Hepatic stellate cell (primary cell): Measurements from ENCODE around the gene ADAM12.
"Not testable (repeated sequence)": the region's sequence is repeated elsewhere in the genome, so short reads cannot be mapped to it uniquely, and the experiment has no call there.

ENCODE experiments used
- DNase-seq: peaks from one replicate; pipeline ENCODE4 v3.0.0; 2011; ENCODE audit warnings: low spot score

Gene ADAM12

DNA sequence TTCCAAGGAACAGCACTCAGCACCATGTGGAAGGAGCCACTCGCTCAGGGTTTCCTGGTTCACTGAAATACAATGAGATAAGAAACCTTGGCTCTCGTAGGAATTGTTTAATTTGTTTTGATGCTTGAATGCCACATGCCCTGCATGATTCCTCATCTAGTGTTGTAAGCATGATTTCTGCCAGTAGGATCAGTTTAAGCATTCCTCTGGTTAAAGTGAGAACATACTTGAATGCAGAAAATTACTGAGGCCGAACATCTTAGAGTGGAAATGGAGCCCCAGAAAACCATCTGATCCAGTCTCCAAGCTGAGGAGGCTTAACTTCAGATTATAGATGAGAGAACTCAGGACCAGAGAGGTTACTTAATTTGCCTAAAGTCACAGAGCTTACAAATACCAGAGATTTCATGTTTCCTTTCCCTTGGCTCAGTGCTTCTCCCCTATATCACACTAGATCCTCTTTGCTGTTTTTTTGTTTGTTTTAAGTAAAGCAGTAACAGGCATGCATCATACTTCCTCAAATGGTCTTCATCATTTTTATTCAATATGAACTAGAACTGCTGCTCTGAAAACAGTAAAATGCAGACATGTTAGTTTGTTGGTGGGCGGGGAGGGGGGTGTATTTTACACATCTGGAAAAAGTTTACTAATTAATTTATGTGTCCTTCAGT is 125.1 kb downstream of the ADAM12 start:
- no peak for DNase-seq

DNA sequence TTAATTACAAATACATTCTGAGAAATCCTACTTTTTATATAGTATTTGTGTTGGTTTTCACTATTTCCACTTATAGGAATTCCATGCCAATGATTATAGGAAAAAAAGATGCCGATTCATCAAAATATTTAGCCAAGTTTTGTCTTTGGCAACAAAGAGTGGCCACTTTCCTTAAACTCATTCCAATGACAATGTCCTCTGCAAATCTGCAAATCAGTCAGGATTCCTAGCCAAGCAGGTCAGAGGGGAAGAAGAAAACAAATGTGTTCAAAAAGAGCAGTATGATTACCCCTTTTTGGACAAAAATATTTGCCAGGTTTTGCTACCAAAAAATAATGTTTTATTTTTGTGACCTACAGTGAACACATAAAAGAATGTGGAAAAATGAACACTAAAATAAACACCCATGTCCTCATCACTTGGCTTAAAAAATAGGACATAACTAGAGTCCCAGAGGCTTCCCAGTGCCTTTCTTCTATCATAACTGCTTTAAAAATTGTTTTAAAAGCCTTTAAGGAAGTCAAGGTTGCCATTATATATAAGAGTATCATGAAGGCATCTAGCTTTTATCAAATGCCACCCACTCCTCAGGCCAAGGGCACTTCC is 125.9 kb downstream of the ADAM12 start:
- DNase-seq: no peak

- no peak for DNase-seq
Observed at GRCh38 chr10:126259760-126260479, 128.4 kb downstream of the ADAM12 start.

GRCh38 chr10:126256864-126257263 is 131.4 kb downstream of the ADAM12 start:
- no peak for DNase-seq

GRCh38 chr10:126255313-126255712 is 133.0 kb downstream of the ADAM12 start:
- DNase-seq: no peak

- DNase-seq: no peak
Observed at GRCh38 chr10:126253611-126253998, 134.7 kb downstream of the ADAM12 start.

DNA sequence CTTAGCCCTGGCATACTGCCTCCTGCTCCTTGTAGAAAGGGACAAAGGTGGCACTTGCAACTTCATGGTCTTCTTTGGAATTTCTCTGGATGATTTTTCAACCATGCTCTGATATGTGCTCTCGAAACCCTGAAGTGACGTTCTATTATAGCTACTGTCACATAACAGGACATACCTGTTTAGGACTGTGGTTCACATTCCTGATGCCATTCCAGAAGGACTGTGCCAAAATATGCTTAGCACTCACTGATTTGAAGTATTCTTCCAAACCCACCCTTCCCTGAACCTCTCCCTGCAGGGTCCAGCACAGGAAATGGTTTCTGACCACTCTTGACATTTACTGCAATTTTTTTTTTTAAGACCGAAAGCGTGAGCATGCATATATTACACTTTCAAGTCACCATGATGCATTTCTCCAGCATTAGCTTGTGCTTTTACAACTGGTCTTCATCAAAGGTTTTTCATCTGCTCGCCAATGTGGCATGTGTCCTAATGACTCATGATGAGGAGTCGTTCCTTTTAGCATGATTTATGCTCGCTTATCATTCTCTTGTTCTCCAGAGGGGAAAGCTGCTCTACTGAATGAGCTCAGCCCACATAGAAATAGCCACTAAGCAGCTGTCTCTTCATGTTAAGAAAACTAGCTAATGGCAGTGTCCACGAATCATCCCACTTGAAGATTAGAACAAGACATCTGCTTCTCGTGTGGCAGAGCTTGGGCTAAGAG is 135.2 kb downstream of the ADAM12 start:
- DNase-seq: peak; percentile 86

DNA sequence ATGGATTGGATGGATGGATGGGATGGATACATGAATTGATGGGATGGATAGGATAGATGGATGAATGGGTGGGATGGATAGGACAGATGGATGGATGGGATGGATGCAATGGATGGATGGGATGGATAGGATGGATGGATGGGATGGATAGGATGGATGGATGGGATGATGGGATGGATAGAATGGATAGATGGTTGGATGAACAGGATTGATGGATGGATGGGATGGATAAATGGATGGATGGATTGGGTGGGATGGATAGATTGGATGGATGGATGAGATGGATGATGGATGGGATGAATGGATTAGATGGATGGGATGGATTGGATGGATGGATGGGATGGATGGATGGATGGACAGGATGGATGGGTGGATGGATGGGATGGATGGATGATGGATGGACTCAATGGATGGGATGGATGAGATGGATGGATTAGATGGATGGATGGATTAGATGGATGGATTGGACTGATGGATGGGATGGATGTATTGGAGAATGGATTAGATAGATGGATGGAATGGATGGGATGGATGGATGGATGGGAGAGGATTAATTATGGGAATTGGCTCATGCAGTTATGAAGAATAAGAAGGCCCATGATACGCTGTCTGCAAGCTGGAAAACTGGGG is 136.4 kb downstream of the ADAM12 start:
- no peak for DNase-seq

GRCh38 chr10:126250527-126251310 is 137.6 kb downstream of the ADAM12 start:
- no peak for DNase-seq

- no peak for DNase-seq
Observed at GRCh38 chr10:126250045-126250444, 138.2 kb downstream of the ADAM12 start.

GRCh38 chr10:126247446-126247975 is 140.8 kb downstream of the ADAM12 start:
- DNase-seq: peak; percentile 95

DNA sequence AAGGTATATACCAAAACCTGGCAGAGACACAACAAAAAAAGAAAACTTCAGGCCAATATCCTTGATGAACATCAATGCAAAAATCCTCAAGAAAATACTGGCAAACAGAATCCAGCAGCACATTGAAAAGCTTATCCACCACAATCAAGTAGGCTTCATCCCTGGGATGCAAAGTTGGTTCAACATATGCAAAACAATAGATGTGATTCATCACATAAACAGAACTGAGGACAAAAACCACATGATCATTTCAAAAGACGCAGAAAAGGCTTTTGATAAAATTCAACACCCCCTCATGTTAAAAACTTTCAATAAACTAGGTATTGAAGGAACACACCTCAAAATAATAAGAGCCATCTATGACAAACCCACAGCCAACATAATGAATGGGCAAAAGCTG is 141.9 kb downstream of the ADAM12 start:
- DNase-seq: not testable (repeated sequence)

DNA sequence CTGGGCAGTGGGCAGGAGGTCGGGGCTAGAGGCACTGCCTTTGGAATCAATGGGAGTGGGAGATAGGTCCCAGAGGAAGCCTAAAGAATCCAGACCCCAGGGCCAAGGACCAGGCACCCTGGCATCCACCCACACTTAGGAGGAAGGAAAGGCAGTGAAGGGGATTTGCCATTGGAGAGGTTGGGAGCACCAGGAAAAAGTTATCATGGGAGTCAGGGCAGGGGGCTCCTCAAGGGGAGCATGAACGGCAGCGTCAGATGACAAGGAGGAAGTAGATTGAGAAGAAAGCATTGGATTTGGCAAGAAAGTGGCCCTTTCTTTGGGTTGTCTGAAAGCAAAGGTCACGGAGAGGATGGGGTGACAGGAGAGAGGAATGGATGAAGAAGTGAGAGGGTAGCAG is 142.8 kb downstream of the ADAM12 start:
- DNase-seq: no peak

DNA sequence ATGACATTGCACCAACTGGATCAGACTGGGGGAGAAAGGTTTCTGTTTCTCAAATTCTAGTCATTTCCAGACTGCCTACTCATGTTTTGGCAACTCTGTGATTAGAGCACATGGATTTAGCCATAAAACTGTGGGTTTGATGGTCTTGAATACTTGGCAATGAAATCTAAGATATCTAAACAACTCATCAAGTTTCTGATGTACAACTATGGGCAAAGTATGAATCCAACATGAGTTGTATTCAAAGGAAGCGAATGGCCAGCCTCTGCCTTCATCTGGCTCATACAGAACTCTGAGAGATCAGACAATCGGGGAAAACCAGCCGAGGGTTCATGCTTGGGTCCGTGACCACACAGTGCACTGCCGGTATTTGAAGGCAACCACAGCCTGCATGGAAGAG is 144.3 kb downstream of the ADAM12 start:
- peak; percentile 65 for DNase-seq

DNA sequence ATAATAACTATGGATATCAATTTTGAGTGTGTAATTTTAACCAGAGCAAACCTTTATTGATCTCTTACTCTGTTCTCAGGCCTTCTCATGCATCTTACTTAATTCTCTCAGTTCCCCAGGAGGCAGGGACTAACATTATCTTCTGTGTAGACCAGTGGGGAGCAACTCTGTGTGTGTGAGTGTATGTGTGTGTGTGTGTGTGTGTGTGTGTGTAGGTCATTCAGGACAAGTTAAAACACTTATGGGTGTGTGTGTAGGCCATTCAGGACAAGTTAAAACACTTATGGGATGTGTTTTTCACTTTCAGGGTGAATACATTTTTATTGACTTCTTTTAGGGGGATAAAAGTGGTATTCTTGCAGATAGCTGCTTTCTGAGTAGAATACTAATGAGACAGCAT is 145.0 kb downstream of the ADAM12 start:
- DNase-seq: no peak

DNA sequence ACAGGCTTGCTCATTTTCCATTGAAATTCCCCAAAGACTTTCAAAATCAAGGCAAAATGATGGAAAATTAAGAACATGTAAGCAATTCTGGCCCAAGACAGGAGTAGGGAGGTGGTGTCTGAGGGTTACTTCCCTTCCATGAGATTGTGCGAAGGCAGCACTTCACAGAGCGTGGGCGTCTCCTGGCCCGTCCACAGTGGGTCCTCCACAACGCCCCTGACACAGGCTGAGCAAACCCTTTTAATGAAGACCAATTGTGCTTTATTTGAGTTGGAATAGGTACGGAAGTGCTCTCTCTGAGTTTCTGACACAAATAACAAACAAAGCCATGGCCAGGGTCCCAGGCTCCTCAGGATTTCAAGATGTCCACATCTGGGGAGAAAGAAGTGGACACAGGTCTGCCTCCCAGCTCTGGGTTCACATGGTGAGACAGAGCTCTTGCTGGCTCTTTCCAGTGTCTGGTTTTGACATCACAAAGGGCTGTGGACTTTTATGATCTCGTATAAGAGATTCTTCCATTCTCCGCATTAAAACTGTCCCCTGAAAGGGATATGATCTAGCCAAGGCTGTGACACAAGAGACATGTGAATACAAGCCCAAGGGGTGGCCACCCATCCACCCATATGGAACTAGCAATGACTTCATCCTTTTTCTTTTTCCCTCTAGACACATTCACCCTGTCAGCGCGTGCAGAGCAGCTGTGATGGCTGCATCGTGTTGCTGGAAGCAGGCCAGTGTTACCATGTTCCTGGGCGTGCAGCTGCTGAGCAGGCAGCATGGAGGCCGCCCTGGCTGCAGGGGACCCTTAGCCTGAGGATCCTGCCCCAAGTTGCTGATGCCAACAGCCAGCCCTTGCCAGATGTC is 145.6 kb downstream of the ADAM12 start:
- DNase-seq: peak; percentile 35

DNA sequence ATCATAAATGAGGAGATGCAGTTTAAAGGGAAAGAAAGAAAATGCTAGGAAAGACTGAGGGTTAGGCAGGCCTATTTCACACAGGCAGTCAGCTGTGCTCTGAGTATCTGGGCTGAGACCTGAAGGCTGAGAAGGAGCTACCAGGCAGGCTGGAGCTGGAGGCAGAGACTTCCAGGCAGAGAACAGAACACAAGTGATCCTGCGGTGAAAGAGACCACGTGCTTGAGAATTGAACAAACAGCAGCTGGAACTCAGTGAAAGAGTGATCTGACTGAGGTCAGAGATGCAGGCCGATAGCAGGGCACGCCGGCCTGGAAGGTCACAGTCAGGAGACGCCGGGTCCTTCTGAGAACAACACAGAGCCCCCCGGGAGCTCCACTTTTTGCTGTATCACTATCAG is 147.8 kb downstream of the ADAM12 start:
- DNase-seq: no peak

DNA sequence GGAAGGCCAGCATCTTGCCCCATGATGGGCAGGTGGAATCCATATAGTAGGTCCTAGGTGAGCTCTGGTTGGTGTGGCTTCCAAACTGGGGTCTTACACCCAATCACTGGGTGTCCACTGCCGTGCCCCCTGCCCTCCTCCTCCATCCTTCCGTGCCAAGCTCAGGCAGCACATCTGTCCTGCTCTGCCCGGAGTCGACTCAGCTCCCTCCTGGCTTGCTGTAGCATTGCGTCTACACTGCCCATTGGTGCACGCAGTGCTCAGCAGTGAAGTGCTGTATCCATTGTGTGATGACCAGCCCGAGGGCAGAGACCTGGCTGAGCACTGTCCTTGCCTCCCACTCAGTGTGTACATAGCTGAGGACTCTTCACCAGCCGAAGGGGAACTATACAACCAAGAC is 148.4 kb downstream of the ADAM12 start:
- no peak for DNase-seq

DNA sequence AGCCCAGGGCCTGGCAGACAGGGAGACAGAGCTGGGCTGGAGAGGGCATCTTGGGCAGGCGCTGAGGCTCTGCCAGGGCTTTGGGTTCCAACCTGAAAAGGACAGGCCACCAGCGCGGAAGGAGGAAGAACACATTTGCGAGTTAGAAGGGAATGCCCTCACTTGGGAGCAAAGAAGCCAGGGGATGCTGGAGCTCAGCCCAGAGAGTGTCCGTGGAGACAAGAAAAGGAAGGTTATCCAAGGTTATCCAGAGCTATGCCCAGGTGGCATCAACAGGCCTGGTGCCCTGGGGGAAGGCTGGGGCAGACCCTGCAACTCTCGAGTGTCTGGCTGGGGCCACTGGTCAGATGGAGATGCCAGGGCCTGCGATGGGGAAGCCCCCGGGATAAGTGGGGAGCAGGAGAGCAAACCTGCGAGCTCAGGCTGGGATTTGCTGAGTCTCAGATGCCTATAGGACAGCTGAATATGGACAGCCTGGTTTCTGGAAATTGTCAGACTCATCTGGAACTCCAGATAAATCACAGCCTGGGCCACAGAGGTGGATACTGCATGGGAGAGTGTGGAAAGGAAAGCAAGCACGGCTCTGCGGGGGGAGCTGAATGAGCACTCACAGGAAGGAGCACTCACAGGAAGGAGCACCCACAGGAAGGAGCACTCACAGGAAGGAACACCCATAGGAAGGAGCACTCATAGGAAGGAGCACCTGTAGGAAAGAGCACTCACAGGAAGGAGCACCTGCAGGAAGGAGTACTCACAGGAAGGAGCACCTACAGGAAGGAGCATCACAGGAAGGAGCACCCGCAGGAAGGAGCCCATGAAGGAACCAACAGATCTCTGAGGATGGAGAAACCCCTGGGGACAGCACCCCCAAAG is 152.1 kb downstream of the ADAM12 start:
- DNase-seq: no peak
